ENCODE results near the gene SLIT3.
"Not testable (repeated sequence)": the region's sequence is repeated elsewhere in the genome, so short reads cannot be mapped to it uniquely, and the experiment has no call there.

SLIT3 gene

GRCh38 chr5:169112016-169112415, 188.9 kb downstream of the SLIT3 start:
- Mint-ChIP-seq H3K4me1 (ENCODE audit: low read depth) (no peaks in the 10 kb centered on the region), H3K27ac (no peak overlapping the region), H3K27me3 (no peaks in the 10 kb centered on the region), H3K36me3 (ENCODE audit: low read depth) (no peaks in the 10 kb centered on the region), H3K9me3 (peaks cover 15% of the 10 kb centered on the region), H3K4me3 (no peak overlapping the region)
- intact Hi-C loops (cut with micrococcal nuclease): no loop called here

GRCh38 chr5:169106911-169107706, 193.8 kb downstream of the SLIT3 start:
- no peaks in the 10 kb centered on the region for H3K9me3 Mint-ChIP-seq

GRCh38 chr5:169105582-169105981, 195.4 kb downstream of the SLIT3 start:
- H3K4me3 Mint-ChIP-seq; H3K36me3 Mint-ChIP-seq (ENCODE audit: low read depth); H3K9me3 Mint-ChIP-seq; H3K27ac Mint-ChIP-seq; H3K4me1 Mint-ChIP-seq (ENCODE audit: low read depth); H3K27me3 Mint-ChIP-seq; intact Hi-C loops (cut with micrococcal nuclease): not testable (repeated sequence)

More at GRCh38 chr5:169106911-169107706, 193.8 kb downstream of the SLIT3 start:
- no peaks in the 10 kb centered on the region for H3K4me1 Mint-ChIP-seq (ENCODE audit: low read depth)
- H3K4me3 Mint-ChIP-seq: no peak overlapping the region
- H3K27me3 Mint-ChIP-seq: no peaks in the 10 kb centered on the region
- H3K36me3 Mint-ChIP-seq (ENCODE audit: low read depth): no peaks in the 10 kb centered on the region
- intact Hi-C loops (cut with micrococcal nuclease): no loop called here
- H3K27ac Mint-ChIP-seq: no peak overlapping the region

- no peak overlapping the region for H3K4me3 Mint-ChIP-seq
- intact Hi-C loops (cut with micrococcal nuclease): no loop called here
- no peaks in the 10 kb centered on the region for H3K36me3 Mint-ChIP-seq (ENCODE audit: low read depth)
- H3K4me1 Mint-ChIP-seq (ENCODE audit: low read depth): no peaks in the 10 kb centered on the region
- no peaks in the 10 kb centered on the region for H3K27me3 Mint-ChIP-seq
- H3K27ac Mint-ChIP-seq: no peak overlapping the region
- no peaks in the 10 kb centered on the region for H3K9me3 Mint-ChIP-seq
These were observed 195.9 kb downstream of the SLIT3 start for GRCh38 chr5:169104937-169105494.

- Mint-ChIP-seq H3K9me3 (no peaks in the 10 kb centered on the region), H3K27ac (no peak overlapping the region), H3K27me3 (no peaks in the 10 kb centered on the region), H3K36me3 (ENCODE audit: low read depth) (no peaks in the 10 kb centered on the region), H3K4me1 (ENCODE audit: low read depth) (no peaks in the 10 kb centered on the region), H3K4me3 (no peak overlapping the region)
- intact Hi-C loops (cut with micrococcal nuclease): no loop called here
These were observed 197.3 kb downstream of the SLIT3 start for GRCh38 chr5:169103586-169104181.

- Mint-ChIP-seq H3K4me3 (no peak overlapping the region), H3K36me3 (ENCODE audit: low read depth) (no peaks in the 10 kb centered on the region), H3K4me1 (ENCODE audit: low read depth) (no peaks in the 10 kb centered on the region), H3K27ac (no peak overlapping the region), H3K27me3 (no peaks in the 10 kb centered on the region), H3K9me3 (no peaks in the 10 kb centered on the region)
- intact Hi-C loops (cut with micrococcal nuclease): no loop called here
These were observed 199.0 kb downstream of the SLIT3 start for GRCh38 chr5:169101966-169102365.

- Mint-ChIP-seq H3K27ac (no peak overlapping the region), H3K4me3 (no peak overlapping the region), H3K4me1 (ENCODE audit: low read depth) (no peaks in the 10 kb centered on the region), H3K27me3 (no peaks in the 10 kb centered on the region), H3K36me3 (ENCODE audit: low read depth) (no peaks in the 10 kb centered on the region), H3K9me3 (no peaks in the 10 kb centered on the region)
- intact Hi-C loops (cut with micrococcal nuclease): no loop called here
These were observed 200.2 kb downstream of the SLIT3 start for GRCh38 chr5:169100735-169101075.

GRCh38 chr5:169099801-169100734, 200.9 kb downstream of the SLIT3 start:
- H3K4me3 Mint-ChIP-seq: no peak overlapping the region
- H3K9me3 Mint-ChIP-seq: no peaks in the 10 kb centered on the region
- H3K27me3 Mint-ChIP-seq: no peaks in the 10 kb centered on the region
- H3K27ac Mint-ChIP-seq: no peak overlapping the region
- H3K4me1 Mint-ChIP-seq (ENCODE audit: low read depth): no peaks in the 10 kb centered on the region
- H3K36me3 Mint-ChIP-seq (ENCODE audit: low read depth): no peaks in the 10 kb centered on the region
- intact Hi-C loops (cut with micrococcal nuclease): no loop called here

- Mint-ChIP-seq H3K4me1 (ENCODE audit: low read depth) (no peaks in the 10 kb centered on the region), H3K36me3 (ENCODE audit: low read depth) (no peaks in the 10 kb centered on the region), H3K4me3 (no peak overlapping the region), H3K9me3 (no peaks in the 10 kb centered on the region), H3K27me3 (no peaks in the 10 kb centered on the region), H3K27ac (no peak overlapping the region)
- intact Hi-C loops (cut with micrococcal nuclease): no loop called here
These were observed 202.4 kb downstream of the SLIT3 start for GRCh38 chr5:169098331-169099121.

GRCh38 chr5:169097374-169098326, 203.3 kb downstream of the SLIT3 start:
- H3K36me3 Mint-ChIP-seq (ENCODE audit: low read depth): no peaks in the 10 kb centered on the region
- H3K9me3 Mint-ChIP-seq: no peaks in the 10 kb centered on the region
- intact Hi-C loops (cut with micrococcal nuclease): no loop called here
- H3K27ac Mint-ChIP-seq: no peak overlapping the region
- H3K4me3 Mint-ChIP-seq: no peak overlapping the region
- no peaks in the 10 kb centered on the region for H3K4me1 Mint-ChIP-seq (ENCODE audit: low read depth)
- H3K27me3 Mint-ChIP-seq: no peaks in the 10 kb centered on the region

- no peaks in the 10 kb centered on the region for H3K36me3 Mint-ChIP-seq (ENCODE audit: low read depth)
- no peaks in the 10 kb centered on the region for H3K4me1 Mint-ChIP-seq (ENCODE audit: low read depth)
- no peak overlapping the region for H3K27ac Mint-ChIP-seq
- no peaks in the 10 kb centered on the region for H3K27me3 Mint-ChIP-seq
- no peak overlapping the region for H3K4me3 Mint-ChIP-seq
- no peaks in the 10 kb centered on the region for H3K9me3 Mint-ChIP-seq
- intact Hi-C loops (cut with micrococcal nuclease): no loop called here
These were observed 205.0 kb downstream of the SLIT3 start for GRCh38 chr5:169095976-169096375.

- no peaks in the 10 kb centered on the region for H3K36me3 Mint-ChIP-seq (ENCODE audit: low read depth)
- peaks cover 1% of the 10 kb centered on the region for H3K9me3 Mint-ChIP-seq
- no peaks in the 10 kb centered on the region for H3K4me1 Mint-ChIP-seq (ENCODE audit: low read depth)
- no peak overlapping the region for H3K27ac Mint-ChIP-seq
- H3K27me3 Mint-ChIP-seq: no peaks in the 10 kb centered on the region
- intact Hi-C loops (cut with micrococcal nuclease): no loop called here
- H3K4me3 Mint-ChIP-seq: no peak overlapping the region
These were observed 205.5 kb downstream of the SLIT3 start for GRCh38 chr5:169095410-169095960.
